ENCODE measurements around the gene XYLT1.

DNA sequence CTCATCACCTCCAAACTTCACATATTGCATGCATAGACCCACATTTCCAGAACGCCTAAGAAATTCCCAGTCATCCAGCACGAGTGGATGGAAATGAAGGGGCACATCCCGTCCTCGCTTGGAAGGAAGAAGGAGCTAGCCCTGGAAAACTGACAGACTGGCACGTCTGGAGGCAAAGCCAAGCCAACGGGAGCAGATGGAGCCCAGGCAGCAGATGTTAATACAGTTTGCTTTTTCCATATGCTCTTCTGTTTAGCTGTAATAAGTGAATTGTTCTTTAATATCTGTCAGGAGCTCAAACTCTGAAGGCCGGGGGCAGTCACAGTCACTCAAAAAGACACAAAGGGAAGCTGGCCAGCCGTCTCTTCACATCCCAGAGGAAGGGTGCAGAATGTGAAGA lies 187.7 kb downstream of the XYLT1 start:
- TF ChIP-seq SUZ12 (IDR thresholded peaks at IDR 0.05) (no peak), SP1 (IDR thresholded peaks at IDR 0.05) (no peak), NFRKB (IDR thresholded peaks at IDR 0.05) (no peak), TARDBP (IDR thresholded peaks at IDR 0.05) (no peak)
